OCI-LY1 (cell line): Measurements from ENCODE around the gene B3GALT6.

Experiments
- H2AFZ ChIP-seq: fragments of 200-600 bp; sonication (generic), shearing (Covaris generic); 2 replicates; pipeline ENCODE4 v1.6.0; 2014; ENCODE audit warnings: antibody characterized with exemption, mild to moderate bottlenecking, low read length
- H3F3A ChIP-seq: fragments of 200-600 bp; sonication (generic), shearing (Covaris generic); 2 replicates; pipeline ENCODE4 v1.6.0; 2014; ENCODE audit warnings: mild to moderate bottlenecking, antibody characterized with exemption, low read length, moderate library complexity; ENCODE audit not compliant: insufficient read depth
- H3K27ac ChIP-seq: fragments of 200-600 bp; sonication (generic); 2 replicates; pipeline ENCODE4 v1.5.1; 2014; ENCODE audit warnings: low read length, mixed run types, mild to moderate bottlenecking, low read depth; ENCODE audit not compliant: poor library complexity, severe bottlenecking
- H3K27me3 ChIP-seq: fragments of 200-600 bp; sonication (generic); 2 replicates; pipeline ENCODE4 v1.6.0; 2014; ENCODE audit warnings: antibody characterized with exemption, mild to moderate bottlenecking, low read length, moderate library complexity; ENCODE audit not compliant: insufficient read depth
- H3K36me3 ChIP-seq: fragments of 200-600 bp; sonication (generic); 2 replicates; pipeline ENCODE4 v1.6.1; 2014; ENCODE audit warnings: mild to moderate bottlenecking, antibody characterized with exemption, low read length, moderate library complexity, mixed read lengths; ENCODE audit not compliant: insufficient read depth
- H3K4me1 ChIP-seq: fragments of 200-600 bp; sonication (generic); 2 replicates; pipeline ENCODE4 v1.5.1; 2014; ENCODE audit warnings: mild to moderate bottlenecking, low read length, moderate library complexity; ENCODE audit not compliant: insufficient read depth, severe bottlenecking
- H3K4me2 ChIP-seq: fragments of 200-600 bp; sonication (generic), shearing (Covaris generic); 2 replicates; pipeline ENCODE4 v1.6.1; 2014; ENCODE audit warnings: low read length
- H3K4me3 ChIP-seq: fragments of 200-600 bp; sonication (generic); 2 replicates; pipeline ENCODE4 v1.5.1; 2014; ENCODE audit warnings: low read length, low read depth, mild to moderate bottlenecking, mixed read lengths; ENCODE audit not compliant: poor library complexity, severe bottlenecking
- H3K79me2 ChIP-seq: fragments of 200-600 bp; shearing (Covaris generic); 2 replicates; pipeline ENCODE4 v1.6.1; 2016; ENCODE audit warnings: mixed run types, low read length, mixed read lengths; ENCODE audit not compliant: insufficient read depth
- H3K9ac ChIP-seq: fragments of 200-600 bp; sonication (generic), shearing (Covaris generic); 2 replicates; pipeline ENCODE4 v1.6.1; 2014; ENCODE audit warnings: mild to moderate bottlenecking, low read length, mixed read lengths
- H3K9me2 ChIP-seq: fragments of 200-600 bp; sonication (generic), shearing (Covaris generic); 2 replicates; pipeline ENCODE4 v1.6.1; 2014; ENCODE audit warnings: low read depth, mild to moderate bottlenecking, low read length, mixed read lengths
- H3K9me3 ChIP-seq: fragments of 200-600 bp; shearing (Covaris generic); 2 replicates; pipeline ENCODE4 v1.6.1; 2014; ENCODE audit warnings: low read length, mixed read lengths
- H4K20me1 ChIP-seq: fragments of 200-600 bp; sonication (generic), shearing (Covaris generic); 2 replicates; pipeline ENCODE4 v1.6.0; 2016; ENCODE audit warnings: mild to moderate bottlenecking, low read length; ENCODE audit not compliant: insufficient read depth
- EZH2 ChIP-seq: fragments of 200-600 bp; sonication (generic), shearing (Covaris generic); IDR thresholded peaks from 2 replicates; pipeline ENCODE4 v1.8.0; 2017; ENCODE audit warnings: borderline replicate concordance, mixed run types, mild to moderate bottlenecking, antibody characterized with exemption, low read length, moderate library complexity, mixed read lengths
- TF ChIP-seq, protein P1 (sequence below): fragments of 200-600 bp; sonication (generic), shearing (Covaris generic); IDR thresholded peaks from 2 replicates; pipeline ENCODE4 v1.5.1; 2017; ENCODE audit warnings: mild to moderate bottlenecking, antibody characterized with exemption, low read length, moderate library complexity, mixed read lengths

The B3GALT6 gene

GRCh38 chr1:1228596-1229321 lies 3.3 kb upstream of the B3GALT6 start:
- no peaks in the 10 kb centered on the region for H3F3A ChIP-seq
- H3K27ac ChIP-seq: peak overlapping the region; percentile 43
- H3K4me2 ChIP-seq: peak overlapping the region; percentile 78
- H3K9ac ChIP-seq: no peak overlapping the region
- H3K27me3 ChIP-seq: no peaks in the 10 kb centered on the region
- H4K20me1 ChIP-seq: no peaks in the 10 kb centered on the region
- H3K9me3 ChIP-seq: no peaks in the 10 kb centered on the region
- peaks cover 19% of the 10 kb centered on the region for H3K79me2 ChIP-seq
- peak overlapping the region; percentile 94 for H3K4me3 ChIP-seq
- H2AFZ ChIP-seq: no peak overlapping the region
- H3K36me3 ChIP-seq: peaks cover 52% of the 10 kb centered on the region
- no peaks in the 10 kb centered on the region for H3K9me2 ChIP-seq
- H3K4me1 ChIP-seq: peaks cover 37% of the 10 kb centered on the region
- no peak for TF ChIP-seq EZH2
- TF ChIP-seq, protein P1, sequence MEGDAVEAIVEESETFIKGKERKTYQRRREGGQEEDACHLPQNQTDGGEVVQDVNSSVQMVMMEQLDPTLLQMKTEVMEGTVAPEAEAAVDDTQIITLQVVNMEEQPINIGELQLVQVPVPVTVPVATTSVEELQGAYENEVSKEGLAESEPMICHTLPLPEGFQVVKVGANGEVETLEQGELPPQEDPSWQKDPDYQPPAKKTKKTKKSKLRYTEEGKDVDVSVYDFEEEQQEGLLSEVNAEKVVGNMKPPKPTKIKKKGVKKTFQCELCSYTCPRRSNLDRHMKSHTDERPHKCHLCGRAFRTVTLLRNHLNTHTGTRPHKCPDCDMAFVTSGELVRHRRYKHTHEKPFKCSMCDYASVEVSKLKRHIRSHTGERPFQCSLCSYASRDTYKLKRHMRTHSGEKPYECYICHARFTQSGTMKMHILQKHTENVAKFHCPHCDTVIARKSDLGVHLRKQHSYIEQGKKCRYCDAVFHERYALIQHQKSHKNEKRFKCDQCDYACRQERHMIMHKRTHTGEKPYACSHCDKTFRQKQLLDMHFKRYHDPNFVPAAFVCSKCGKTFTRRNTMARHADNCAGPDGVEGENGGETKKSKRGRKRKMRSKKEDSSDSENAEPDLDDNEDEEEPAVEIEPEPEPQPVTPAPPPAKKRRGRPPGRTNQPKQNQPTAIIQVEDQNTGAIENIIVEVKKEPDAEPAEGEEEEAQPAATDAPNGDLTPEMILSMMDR: no peak

- no peak overlapping the region for H2AFZ ChIP-seq
- 0 out of 2 replicates have a peak, but pooled peaks cover 4% of the 10 kb centered on the region for H3K27me3 ChIP-seq
- no peaks in the 10 kb centered on the region for H3K9me3 ChIP-seq
- H3K4me2 ChIP-seq: peak overlapping the region; percentile 78
- H3K9me2 ChIP-seq: no peaks in the 10 kb centered on the region
- no peaks in the 10 kb centered on the region for H4K20me1 ChIP-seq
- no peaks in the 10 kb centered on the region for H3F3A ChIP-seq
- peak overlapping the region; percentile 94 for H3K4me3 ChIP-seq
- H3K9ac ChIP-seq: peak overlapping the region; percentile 89
- peaks cover 56% of the 10 kb centered on the region for H3K36me3 ChIP-seq
- H3K4me1 ChIP-seq: peaks cover 40% of the 10 kb centered on the region
- H3K27ac ChIP-seq: peak overlapping the region; percentile 37
- peaks cover 19% of the 10 kb centered on the region for H3K79me2 ChIP-seq
- TF ChIP-seq, protein P1: no peak
- TF ChIP-seq EZH2: no peak
Measured at GRCh38 chr1:1229770-1230169, 2.3 kb upstream of the B3GALT6 start.

GRCh38 chr1:1230656-1231399 lies 1.2 kb upstream of the B3GALT6 start:
- Histone ChIP-seq H3K9me2 (no peaks in the 10 kb centered on the region), H3F3A (no peaks in the 10 kb centered on the region), H3K9ac (peak overlapping the region; percentile 89), H3K27ac (peak overlapping the region; percentile 51), H3K27me3 (0 out of 2 replicates have a peak, but pooled peaks cover 4% of the 10 kb centered on the region), H2AFZ (no peak overlapping the region), H3K4me1 (peaks cover 40% of the 10 kb centered on the region), H3K9me3 (no peaks in the 10 kb centered on the region), H3K36me3 (peaks cover 50% of the 10 kb centered on the region), H4K20me1 (no peaks in the 10 kb centered on the region), H3K4me2 (peak overlapping the region; percentile 78), H3K4me3 (peak overlapping the region; percentile 94), H3K79me2 (peaks cover 19% of the 10 kb centered on the region)
- TF ChIP-seq EZH2: no peak
- TF ChIP-seq, protein P1: 0 out of 2 replicates have a peak, but pooled peaks have one; percentile 13
